Measurements from ENCODE around the gene C19orf81. TPM values are rescaled to one million over a fixed set of nuclear protein-coding genes. Genes with fewer than 3 reads are reported as not detected.

C19orf81 gene
- total and polyA plus RNA-seq, 2 of the 8 experiments (the other 6 are each of a cell fraction or from before 2014, with no cell fraction given): 11.7 to 13.0 TPM

DNA sequence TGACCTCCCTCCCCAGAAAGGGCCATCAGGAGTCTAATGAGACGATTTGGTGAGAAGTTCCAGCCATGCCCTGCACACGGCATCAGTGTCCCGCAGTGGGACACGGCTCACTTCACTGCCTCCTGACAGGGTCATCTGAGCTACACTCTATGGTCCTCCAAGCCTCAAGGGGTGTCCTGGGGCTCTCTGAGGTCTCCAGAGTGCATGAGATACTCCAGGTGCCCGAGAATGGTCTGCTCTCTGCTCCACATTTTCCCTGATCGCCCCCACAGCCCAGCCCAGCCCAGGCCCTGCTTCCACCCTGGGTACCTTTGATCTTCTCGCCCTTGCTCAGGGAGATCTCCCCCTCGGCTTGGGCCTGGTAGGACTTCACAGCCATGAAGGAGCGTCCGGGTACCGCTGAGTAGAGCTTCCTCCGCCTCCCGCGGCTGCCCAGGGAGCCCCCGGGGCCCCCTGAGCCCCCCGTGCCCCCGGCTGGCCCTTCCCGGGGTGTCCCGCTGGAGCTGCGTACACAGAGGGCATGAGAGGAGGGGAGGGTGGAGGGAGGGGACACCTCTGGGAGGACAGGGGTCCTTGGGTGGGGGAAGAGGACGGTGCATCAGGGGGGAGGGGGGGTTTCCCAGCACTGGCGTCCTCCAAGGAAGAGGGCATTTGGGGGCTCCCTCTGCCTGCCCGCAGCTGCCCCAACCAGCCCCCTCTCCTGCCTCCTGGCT is 53.1 kb downstream of the C19orf81 start (continued):
- TF ChIP-seq, protein P1, sequence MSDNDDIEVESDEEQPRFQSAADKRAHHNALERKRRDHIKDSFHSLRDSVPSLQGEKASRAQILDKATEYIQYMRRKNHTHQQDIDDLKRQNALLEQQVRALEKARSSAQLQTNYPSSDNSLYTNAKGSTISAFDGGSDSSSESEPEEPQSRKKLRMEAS (IDR thresholded peaks at IDR 0.05): no peak
- TF ChIP-seq EP300 (IDR thresholded peaks at IDR 0.05; ENCODE audit: borderline replicate concordance in 1 of 2, low read depth in 2 of 2, low read length in 2 of 2) (no peak), RXRA (IDR thresholded peaks at IDR 0.05; ENCODE audit: insufficient read depth, low read depth, low read length) (no peak), SP2 (IDR thresholded peaks at IDR 0.05; ENCODE audit: low read length) (no peak), YY1 (IDR thresholded peaks at IDR 0.05; ENCODE audit: low read depth, low read length) (no peak)
- TF ChIP-seq, protein P2, sequence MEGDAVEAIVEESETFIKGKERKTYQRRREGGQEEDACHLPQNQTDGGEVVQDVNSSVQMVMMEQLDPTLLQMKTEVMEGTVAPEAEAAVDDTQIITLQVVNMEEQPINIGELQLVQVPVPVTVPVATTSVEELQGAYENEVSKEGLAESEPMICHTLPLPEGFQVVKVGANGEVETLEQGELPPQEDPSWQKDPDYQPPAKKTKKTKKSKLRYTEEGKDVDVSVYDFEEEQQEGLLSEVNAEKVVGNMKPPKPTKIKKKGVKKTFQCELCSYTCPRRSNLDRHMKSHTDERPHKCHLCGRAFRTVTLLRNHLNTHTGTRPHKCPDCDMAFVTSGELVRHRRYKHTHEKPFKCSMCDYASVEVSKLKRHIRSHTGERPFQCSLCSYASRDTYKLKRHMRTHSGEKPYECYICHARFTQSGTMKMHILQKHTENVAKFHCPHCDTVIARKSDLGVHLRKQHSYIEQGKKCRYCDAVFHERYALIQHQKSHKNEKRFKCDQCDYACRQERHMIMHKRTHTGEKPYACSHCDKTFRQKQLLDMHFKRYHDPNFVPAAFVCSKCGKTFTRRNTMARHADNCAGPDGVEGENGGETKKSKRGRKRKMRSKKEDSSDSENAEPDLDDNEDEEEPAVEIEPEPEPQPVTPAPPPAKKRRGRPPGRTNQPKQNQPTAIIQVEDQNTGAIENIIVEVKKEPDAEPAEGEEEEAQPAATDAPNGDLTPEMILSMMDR (IDR thresholded peaks at IDR 0.05; ENCODE audit: control extremely low read depth in 1 of 3, insufficient read depth in 1 of 3, low read depth in 1 of 3, low read length in 3 of 3): no peak
